ENCODE results near the gene ATF6.
"Not testable (repeated sequence)": the region's sequence is repeated elsewhere in the genome, so short reads cannot be mapped to it uniquely, and the experiment has no call there.

The ATF6 gene

GRCh38 chr1:161782886-161783285 lies 16.8 kb downstream of the ATF6 start:
- no peak for DNase-seq (ENCODE audit: low read depth)

GRCh38 chr1:161784968-161785367 lies 18.8 kb downstream of the ATF6 start:
- no peak for DNase-seq (ENCODE audit: low read depth)

GRCh38 chr1:161787355-161787754 lies 21.2 kb downstream of the ATF6 start:
- DNase-seq (ENCODE audit: low read depth): no peak

- no peak for DNase-seq (ENCODE audit: low read depth)
Observed at GRCh38 chr1:161790587-161791317, 24.6 kb downstream of the ATF6 start.

GRCh38 chr1:161791904-161792655 lies 26.0 kb downstream of the ATF6 start:
- no peak for DNase-seq (ENCODE audit: low read depth)

GRCh38 chr1:161792740-161793139 lies 26.6 kb downstream of the ATF6 start:
- DNase-seq (ENCODE audit: low read depth): no peak

- no peak for DNase-seq (ENCODE audit: low read depth)
Observed at GRCh38 chr1:161799792-161800191, 33.7 kb downstream of the ATF6 start.

- DNase-seq (ENCODE audit: low read depth): no peak
Observed at GRCh38 chr1:161801955-161802354, 35.8 kb downstream of the ATF6 start.

GRCh38 chr1:161803181-161803580 lies 37.1 kb downstream of the ATF6 start:
- no peak for DNase-seq (ENCODE audit: low read depth)

GRCh38 chr1:161805399-161806197 lies 39.5 kb downstream of the ATF6 start:
- DNase-seq (ENCODE audit: low read depth): no peak

GRCh38 chr1:161809202-161809601 lies 43.1 kb downstream of the ATF6 start:
- not testable (repeated sequence) for DNase-seq (ENCODE audit: low read depth)

- DNase-seq (ENCODE audit: low read depth): not testable (repeated sequence)
Observed at GRCh38 chr1:161809656-161810055, 43.5 kb downstream of the ATF6 start.

GRCh38 chr1:161810780-161811179 lies 44.7 kb downstream of the ATF6 start:
- no peak for DNase-seq (ENCODE audit: low read depth)

GRCh38 chr1:161816201-161816600 lies 50.1 kb downstream of the ATF6 start:
- no peak for DNase-seq (ENCODE audit: low read depth)

- DNase-seq (ENCODE audit: low read depth): no peak
Observed at GRCh38 chr1:161817176-161817730, 51.1 kb downstream of the ATF6 start.

GRCh38 chr1:161820914-161821313 lies 54.8 kb downstream of the ATF6 start:
- DNase-seq (ENCODE audit: low read depth): no peak

GRCh38 chr1:161824618-161825017 lies 58.5 kb downstream of the ATF6 start:
- no peak for DNase-seq (ENCODE audit: low read depth)

- no peak for DNase-seq (ENCODE audit: low read depth)
Observed at GRCh38 chr1:161825831-161826230, 59.7 kb downstream of the ATF6 start.

GRCh38 chr1:161826478-161826877 lies 60.4 kb downstream of the ATF6 start:
- DNase-seq (ENCODE audit: low read depth): no peak

- DNase-seq (ENCODE audit: low read depth): no peak
Observed at GRCh38 chr1:161827786-161828185, 61.7 kb downstream of the ATF6 start.

- not testable (repeated sequence) for DNase-seq (ENCODE audit: low read depth)
Observed at GRCh38 chr1:161832299-161832907, 66.3 kb downstream of the ATF6 start.

GRCh38 chr1:161834967-161835550 lies 68.9 kb downstream of the ATF6 start:
- no peak for DNase-seq (ENCODE audit: low read depth)

All from stimulated activated CD8-positive, alpha-beta memory T cell treated with anti-CD3 and anti-CD28 coated beads, Interleukin-12 subunit alpha, Interleukin-12 subunit beta, amount 100 ng/mL, for 1 hour (primary cell).